Ascending aorta (tissue), 2 donors: ENCODE measurements around the gene RASL11A. TPM values are rescaled to one million over a fixed set of nuclear protein-coding genes. Genes with fewer than 3 reads are reported as not detected.
A peak's percentile ranks its signal among the peaks of the same experiment; 100 is the strongest.

Experiments used
- DNase-seq, 2 donors: peaks; one replicate each; pipeline ENCODE4 v3.0.0-alpha.2; 2019; ENCODE audit warnings: low spot score in 2 of 2
- H3K27ac ChIP-seq, 2 donors: fragments of 200-600 bp; sonication (generic); one replicate each; pipeline ENCODE4 v1.5.1; 2016 to 2017; ENCODE audit warnings: mild to moderate bottlenecking in 1 of 2
- H3K27me3 ChIP-seq: fragments of 200-600 bp; sonication (generic); one replicate; pipeline ENCODE4 v1.5.1; 2017
- H3K36me3 ChIP-seq, 2 donors: fragments of 200-600 bp; sonication (generic); one replicate each; pipeline ENCODE4 v1.5.1; 2016
- H3K4me1 ChIP-seq, 2 donors: fragments of 200-600 bp; sonication (generic); one replicate each; pipeline ENCODE4 v1.5.1; 2016 to 2017; ENCODE audit warnings: mild to moderate bottlenecking in 1 of 2
- H3K4me3 ChIP-seq, 2 donors: fragments of 200-600 bp; sonication (generic); one replicate each; pipeline ENCODE4 v1.5.1; 2016 to 2017; ENCODE audit warnings: mild to moderate bottlenecking in 1 of 2
- H3K9me3 ChIP-seq, 2 donors: fragments of 200-600 bp; sonication (generic); one replicate each; pipeline ENCODE4 v1.5.1; 2016
- intact Hi-C: fragments of 100-400 bp; cut with DNase I; formaldehyde crosslinking; loops from one replicate; pipeline ENCODE4 v1.15.1; 2023
- total RNA-seq: library from RNA; depleted of rRNA; stranded (reverse); fragments of >200 nt; gene quantifications from one replicate; pipeline ENCODE4 v1.1.0, GENCODE V29; 2016
- TF ChIP-seq, protein P1 (sequence below), 3 experiments: fragments of 200-600 bp in 2 of 3; fragments of 450-650 bp in 1 of 3; sonication (generic) in 2 of 3; IDR thresholded peaks; one replicate each; pipeline ENCODE4 v1.5.1; 2016 to 2019; ENCODE audit warnings: antibody characterized with exemption in 3 of 3, mild to moderate bottlenecking in 1 of 3, moderate library complexity in 1 of 3

Gene RASL11A
- total RNA-seq, 1 donor from 2014 or later, result 50.4 TPM

- Histone ChIP-seq H3K27ac (no peak overlapping the region), H3K4me1 (no peaks in the 10 kb centered on the region), H3K36me3 (no peaks in the 10 kb centered on the region), H3K27me3 (no peaks in the 10 kb centered on the region), H3K4me3 (no peak overlapping the region), H3K9me3 (peaks cover 0 to 10% of the 10 kb centered on the region in 2 donors)
- TF ChIP-seq, protein P1, sequence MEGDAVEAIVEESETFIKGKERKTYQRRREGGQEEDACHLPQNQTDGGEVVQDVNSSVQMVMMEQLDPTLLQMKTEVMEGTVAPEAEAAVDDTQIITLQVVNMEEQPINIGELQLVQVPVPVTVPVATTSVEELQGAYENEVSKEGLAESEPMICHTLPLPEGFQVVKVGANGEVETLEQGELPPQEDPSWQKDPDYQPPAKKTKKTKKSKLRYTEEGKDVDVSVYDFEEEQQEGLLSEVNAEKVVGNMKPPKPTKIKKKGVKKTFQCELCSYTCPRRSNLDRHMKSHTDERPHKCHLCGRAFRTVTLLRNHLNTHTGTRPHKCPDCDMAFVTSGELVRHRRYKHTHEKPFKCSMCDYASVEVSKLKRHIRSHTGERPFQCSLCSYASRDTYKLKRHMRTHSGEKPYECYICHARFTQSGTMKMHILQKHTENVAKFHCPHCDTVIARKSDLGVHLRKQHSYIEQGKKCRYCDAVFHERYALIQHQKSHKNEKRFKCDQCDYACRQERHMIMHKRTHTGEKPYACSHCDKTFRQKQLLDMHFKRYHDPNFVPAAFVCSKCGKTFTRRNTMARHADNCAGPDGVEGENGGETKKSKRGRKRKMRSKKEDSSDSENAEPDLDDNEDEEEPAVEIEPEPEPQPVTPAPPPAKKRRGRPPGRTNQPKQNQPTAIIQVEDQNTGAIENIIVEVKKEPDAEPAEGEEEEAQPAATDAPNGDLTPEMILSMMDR (IDR thresholded peaks at IDR 0.05), result no peak
- intact Hi-C loops, result no loop called here
- DNase-seq, result no peak
These were observed 34.2 kb upstream of the RASL11A start for GRCh38 chr13:27236478-27236877.

DNA sequence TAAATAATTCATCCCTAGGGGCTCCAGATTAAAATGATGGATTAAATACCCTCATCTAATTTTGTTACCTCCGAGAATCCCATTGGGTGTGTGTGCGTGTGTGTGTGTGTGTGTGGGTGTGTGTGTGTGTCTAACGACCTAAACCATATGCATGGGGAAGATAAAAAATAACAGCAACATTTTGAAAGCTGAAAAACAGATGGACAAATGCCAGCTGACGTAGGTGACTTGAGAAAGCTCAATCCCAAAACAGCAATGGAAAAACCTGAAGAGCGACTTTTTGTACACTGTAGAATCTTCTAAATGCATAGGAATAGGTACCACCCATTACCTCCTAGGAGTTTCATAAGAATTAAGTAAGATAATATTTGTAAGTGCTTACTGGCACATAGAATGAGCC is 27.9 kb upstream of the RASL11A start:
- DNase-seq, result no peak
- Histone ChIP-seq H3K4me1 (no peaks in the 10 kb centered on the region), H3K36me3 (no peaks in the 10 kb centered on the region), H3K9me3 (no peaks in the 10 kb centered on the region), H3K27ac (no peak overlapping the region), H3K4me3 (no peak overlapping the region), H3K27me3 (no peaks in the 10 kb centered on the region)
- intact Hi-C loops, result no loop called here
- TF ChIP-seq, protein P1 (IDR thresholded peaks at IDR 0.05), result no peak

GRCh38 chr13:27245610-27246009 is 25.0 kb upstream of the RASL11A start:
- H3K27ac ChIP-seq, result no peak overlapping the region
- TF ChIP-seq, protein P1 (IDR thresholded peaks at IDR 0.05), result no peak
- no peaks in the 10 kb centered on the region for H3K9me3 ChIP-seq
- H3K4me3 ChIP-seq, result no peak overlapping the region
- no peaks in the 10 kb centered on the region for H3K36me3 ChIP-seq
- DNase-seq, result no peak
- intact Hi-C loops, result no loop called here
- H3K4me1 ChIP-seq, result peaks cover 0 to 3% of the 10 kb centered on the region in 2 donors
- H3K27me3 ChIP-seq, result no peaks in the 10 kb centered on the region

DNA sequence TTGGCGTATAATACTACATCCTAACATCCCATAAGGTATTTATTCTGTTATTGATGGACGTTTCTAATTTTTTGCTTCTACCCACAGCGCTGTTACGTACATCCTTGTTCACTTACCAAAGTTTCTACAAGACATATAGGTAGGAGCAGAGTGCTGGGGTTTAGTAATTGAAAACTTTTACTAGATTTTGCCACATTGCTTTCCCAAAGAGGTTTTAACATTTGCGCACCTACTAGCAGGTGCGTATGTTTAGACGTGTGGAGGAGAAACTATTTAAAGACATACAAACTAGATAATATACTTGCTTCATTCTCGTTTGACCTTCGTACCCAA is 19.8 kb upstream of the RASL11A start:
- TF ChIP-seq, protein P1 (IDR thresholded peaks at IDR 0.05), result no peak
- intact Hi-C loops, result loop anchor here (1.0 to 5.0 kb wide), 5 partner anchors 20 to 372 kb away; partner anchors contain the start of genes LNX2, POLR1D, RASL11A and USP12
- H3K4me3 ChIP-seq, result peak overlapping the region; percentile 82 to 93
- H3K27ac ChIP-seq, result peak overlapping the region; percentile 91 to 97
- H3K36me3 ChIP-seq, result peaks cover 9 to 19% of the 10 kb centered on the region in 2 donors
- DNase-seq, result no peak
- H3K27me3 ChIP-seq, result no peaks in the 10 kb centered on the region
- no peaks in the 10 kb centered on the region for H3K9me3 ChIP-seq
- peaks cover 5 to 17% of the 10 kb centered on the region in 2 donors for H3K4me1 ChIP-seq

- H3K27me3 ChIP-seq, result no peaks in the 10 kb centered on the region
- H3K27ac ChIP-seq, result peak within 1 kb of the TSS; percentile 91 to 97
- no peaks in the 10 kb centered on the region for H3K9me3 ChIP-seq
- intact Hi-C loops, result loop anchor here (1.0 to 5.0 kb wide), 5 partner anchors 19 to 371 kb away; partner anchors contain the start of genes LNX2, POLR1D, RASL11A and USP12
- peak within 1 kb of the TSS; percentile 82 to 93 for H3K4me3 ChIP-seq
- DNase-seq, result peak; percentile 81 to 98
- TF ChIP-seq, protein P1 (IDR thresholded peaks at IDR 0.05), result no peak
- H3K36me3 ChIP-seq, result peaks cover 10 to 23% of the 10 kb centered on the region in 2 donors
- peaks cover 5 to 17% of the 10 kb centered on the region in 2 donors for H3K4me1 ChIP-seq
These were observed 19.2 kb upstream of the RASL11A start, which contains the start of gene RPL21 for GRCh38 chr13:27251166-27252091. TSS of gene RPL21 (plus strand) at chr13:27251558. CDS start at chr13:27253777, 2,219 bp downstream.
